NOMO-1 treated with DMSO at 0.1 percent for 48 hours (cell line): ENCODE results near the gene DNAAF9.
"Not testable (repeated sequence)": the region's sequence is repeated elsewhere in the genome, so short reads cannot be mapped to it uniquely, and the experiment has no call there.

Experiments
- DNase-seq: peaks from one replicate; lab custom pipeline; 2025; ENCODE audit not compliant: unreplicated experiment; lab: John Stamatoyannopoulos, UW

The DNAAF9 gene

GRCh38 chr20:3407040-3407770 lies at the start of gene DNAAF9:
DNAAF9 (minus strand) TSS chr20:3407669; CDS start chr20:3407557, 112 bp downstream.
- DNase-seq = peak; percentile 59

GRCh38 chr20:3456648-3457047 lies 49.2 kb upstream of the DNAAF9 start:
- no peak for DNase-seq

GRCh38 chr20:3454831-3455230 lies 47.4 kb upstream of the DNAAF9 start:
- DNase-seq = no peak

DNA sequence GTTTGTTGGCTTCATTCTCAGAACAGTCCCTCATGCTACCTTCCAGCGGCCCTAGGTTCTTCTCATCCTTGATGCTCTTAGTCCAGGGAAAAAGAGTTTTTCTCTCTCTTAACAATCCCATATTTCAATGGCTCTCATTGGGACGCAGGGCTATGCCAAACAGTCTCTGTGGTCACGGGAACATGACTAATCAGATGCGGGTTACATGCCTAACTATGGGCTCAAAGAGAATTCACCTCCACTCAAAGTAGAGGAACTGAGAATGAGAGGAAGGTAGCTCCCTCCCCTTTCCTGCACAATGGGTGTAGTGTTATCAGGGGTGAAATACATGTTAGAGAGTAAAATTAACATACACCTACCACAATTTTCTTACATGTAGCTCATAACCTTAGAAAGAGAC lies 45.2 kb upstream of the DNAAF9 start:
- DNase-seq = peak; percentile 57

DNA sequence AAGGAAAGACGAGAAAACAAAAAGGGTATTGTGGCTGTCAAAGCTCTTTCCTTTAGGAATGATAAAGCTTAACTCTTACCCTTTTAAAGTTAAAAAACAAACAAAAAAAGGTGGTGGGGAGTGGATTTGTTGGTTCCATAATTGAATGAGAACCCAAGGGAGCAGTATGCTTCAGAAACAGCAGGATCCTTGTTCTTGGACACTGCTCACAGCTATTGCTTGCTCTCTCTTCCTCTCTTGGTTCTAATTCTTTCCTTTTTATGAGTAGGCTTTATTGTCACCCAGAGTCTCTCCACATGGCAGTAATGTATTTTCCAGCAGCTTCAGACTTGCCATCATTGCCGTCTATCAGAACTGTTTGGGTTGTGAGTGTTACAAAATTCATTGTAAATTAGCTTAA lies 44.7 kb upstream of the DNAAF9 start:
- no peak for DNase-seq

DNA sequence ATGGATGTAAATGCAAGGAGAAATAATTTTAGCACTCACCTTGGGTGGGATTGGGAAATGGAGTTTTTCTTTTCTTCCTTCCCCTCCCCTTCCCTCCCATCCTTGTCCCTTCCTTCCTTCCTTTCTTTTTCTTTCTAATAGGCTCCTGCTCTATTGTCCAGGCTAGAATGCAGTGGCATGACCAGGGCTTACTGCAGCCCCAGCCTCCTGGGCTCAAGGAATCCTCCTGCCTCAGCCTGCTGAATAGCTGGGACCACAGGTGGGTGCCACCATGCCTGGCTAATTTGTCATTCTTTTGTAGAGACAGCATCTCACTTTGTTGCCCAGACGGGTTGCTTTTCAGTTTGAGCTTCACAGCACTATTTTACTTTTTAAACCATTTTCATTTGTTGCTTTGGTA lies 41.9 kb upstream of the DNAAF9 start:
- DNase-seq = no peak

GRCh38 chr20:3447321-3447720 lies 39.9 kb upstream of the DNAAF9 start:
- DNase-seq = peak; percentile 66

DNA sequence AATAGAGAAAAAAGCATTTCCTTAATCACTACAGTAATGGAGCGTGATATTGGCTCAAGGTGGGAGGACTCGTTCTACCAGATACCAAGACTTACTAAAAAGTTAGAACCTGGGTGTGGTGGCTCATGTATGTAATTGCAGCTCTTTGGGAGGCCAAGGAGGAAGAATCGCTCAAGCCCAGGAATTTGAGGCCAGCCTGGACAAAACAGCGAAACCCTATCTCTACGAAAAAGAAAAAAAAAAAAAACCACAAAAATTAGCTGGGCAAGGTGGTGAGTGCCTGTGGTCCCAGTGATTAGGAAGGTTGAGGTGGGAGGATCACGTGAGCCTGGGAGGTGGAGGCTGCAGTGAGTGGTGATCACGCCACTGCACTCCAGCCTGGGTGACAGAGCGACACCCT lies 39.3 kb upstream of the DNAAF9 start:
- no peak for DNase-seq

DNA sequence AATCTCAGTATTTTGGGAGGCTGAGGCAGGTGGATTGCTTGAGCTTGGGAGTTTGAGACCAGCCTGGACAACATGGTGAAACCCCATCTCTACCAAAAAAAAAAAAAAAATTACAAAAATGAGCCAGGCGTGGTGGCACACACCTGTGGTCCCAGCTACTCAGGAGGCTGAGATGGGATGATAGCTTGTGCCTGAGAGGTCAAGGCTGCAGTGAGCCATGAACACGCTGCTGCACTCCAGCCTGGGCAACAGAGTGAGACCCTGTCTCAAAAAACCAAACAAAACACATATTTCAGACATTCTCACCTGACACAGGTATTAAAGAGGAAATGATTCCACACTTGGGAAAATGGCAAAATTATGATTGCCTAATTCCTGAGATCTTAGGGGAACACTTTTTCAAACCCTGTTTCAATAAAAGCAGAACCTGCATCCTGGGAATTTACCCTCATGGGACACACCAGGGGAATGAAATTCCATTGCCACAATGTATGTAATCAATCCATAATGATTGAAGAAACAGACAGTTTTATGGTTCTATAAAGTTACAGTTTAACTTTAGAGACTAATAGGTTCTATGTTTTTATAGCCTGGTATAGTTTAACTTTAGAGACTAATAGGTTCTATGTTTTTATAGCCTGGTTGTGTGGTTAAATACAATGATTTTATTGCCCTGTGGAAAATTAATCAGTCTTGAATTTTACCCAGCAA lies 29.6 kb upstream of the DNAAF9 start:
- DNase-seq = no peak

DNA sequence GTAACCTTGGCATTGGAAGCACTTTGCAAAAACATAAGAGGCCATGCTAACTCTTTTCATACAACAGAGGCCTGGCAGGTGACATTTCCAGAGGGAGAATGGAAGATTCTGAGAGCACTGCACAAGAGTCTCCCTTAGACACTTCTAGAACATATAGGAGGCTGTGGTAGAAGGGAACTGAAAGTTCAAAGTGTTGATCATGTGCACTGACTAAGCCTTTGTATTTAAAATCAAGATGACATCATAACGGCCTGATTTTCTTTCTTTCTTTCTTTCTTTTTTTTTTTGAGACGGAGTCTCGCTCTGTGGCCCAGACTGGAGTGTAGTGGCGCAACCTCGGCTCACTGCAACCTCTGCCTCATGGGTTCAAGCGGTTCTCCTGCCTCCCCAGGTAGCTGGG lies 26.8 kb upstream of the DNAAF9 start:
- DNase-seq = peak; percentile 63

DNA sequence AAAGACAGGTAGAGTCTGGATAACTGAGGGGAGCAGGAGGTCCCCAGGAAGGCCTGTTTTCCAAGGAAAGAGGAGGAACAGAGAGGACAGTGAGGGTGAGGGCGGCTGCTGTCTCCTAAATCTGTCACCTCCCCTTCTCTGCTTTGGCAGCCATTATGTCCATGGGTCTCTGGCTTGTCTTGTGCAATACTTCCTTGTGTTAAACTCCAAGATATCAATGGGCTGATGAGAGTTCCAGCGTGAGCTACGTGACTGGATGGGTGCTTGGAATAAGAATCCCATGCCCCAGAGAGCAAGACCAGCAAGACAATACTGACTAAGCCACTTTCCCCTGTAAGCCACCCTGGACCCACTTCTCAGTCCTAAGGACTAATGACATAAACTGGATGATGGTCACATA lies 26.3 kb upstream of the DNAAF9 start:
- DNase-seq = no peak

DNA sequence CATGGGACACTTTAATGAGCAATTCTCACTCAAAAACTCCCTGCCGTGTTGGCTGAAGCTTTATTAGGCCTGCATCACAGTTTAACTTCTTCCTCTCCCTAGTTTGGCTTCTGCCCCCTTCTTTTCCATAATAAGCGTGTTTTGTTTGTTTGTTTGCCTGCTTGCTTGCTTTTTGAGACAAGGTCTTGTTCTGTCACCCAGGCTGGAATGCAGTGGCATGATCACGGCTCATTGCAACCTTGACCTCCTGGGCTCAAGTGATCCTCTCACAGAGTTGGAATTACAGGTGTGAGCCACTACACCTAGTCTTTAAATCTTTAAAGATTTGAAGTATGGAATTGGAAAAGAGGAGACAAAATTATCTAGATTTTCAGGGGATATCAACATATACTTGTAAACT lies 25.4 kb upstream of the DNAAF9 start:
- DNase-seq = no peak

DNA sequence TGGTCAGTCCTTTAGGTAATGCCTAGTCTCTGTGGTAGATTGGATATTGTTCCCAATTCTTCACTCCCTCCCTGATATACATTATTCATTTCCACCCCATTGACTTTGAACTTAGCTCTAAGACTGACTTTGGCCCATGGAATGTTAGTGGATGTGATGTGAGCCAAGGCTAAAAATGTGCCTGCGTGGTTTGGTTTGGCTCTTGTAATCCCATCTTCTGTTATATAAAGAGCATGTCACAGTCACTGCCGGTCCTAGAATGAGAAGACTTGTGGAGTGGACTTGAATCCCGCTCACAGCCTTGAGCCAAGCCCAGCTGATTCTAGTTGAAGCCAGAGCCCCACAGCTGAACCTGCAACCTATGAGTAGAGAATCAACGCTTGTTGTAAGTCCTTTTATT lies 23.6 kb upstream of the DNAAF9 start:
- no peak for DNase-seq

GRCh38 chr20:3430376-3431069 lies 23.1 kb upstream of the DNAAF9 start:
- peak; percentile 93 for DNase-seq

- DNase-seq = not testable (repeated sequence)
Measured at GRCh38 chr20:3426766-3427165, 19.3 kb upstream of the DNAAF9 start.

- peak; percentile 9 for DNase-seq
Measured at GRCh38 chr20:3423126-3423525, 15.7 kb upstream of the DNAAF9 start.

GRCh38 chr20:3421985-3422384 lies 14.5 kb upstream of the DNAAF9 start:
- no peak for DNase-seq

GRCh38 chr20:3420211-3420707 lies 12.8 kb upstream of the DNAAF9 start:
- peak; percentile 97 for DNase-seq

- DNase-seq = not testable (repeated sequence)
Measured at GRCh38 chr20:3418161-3418560, 10.7 kb upstream of the DNAAF9 start.

DNA sequence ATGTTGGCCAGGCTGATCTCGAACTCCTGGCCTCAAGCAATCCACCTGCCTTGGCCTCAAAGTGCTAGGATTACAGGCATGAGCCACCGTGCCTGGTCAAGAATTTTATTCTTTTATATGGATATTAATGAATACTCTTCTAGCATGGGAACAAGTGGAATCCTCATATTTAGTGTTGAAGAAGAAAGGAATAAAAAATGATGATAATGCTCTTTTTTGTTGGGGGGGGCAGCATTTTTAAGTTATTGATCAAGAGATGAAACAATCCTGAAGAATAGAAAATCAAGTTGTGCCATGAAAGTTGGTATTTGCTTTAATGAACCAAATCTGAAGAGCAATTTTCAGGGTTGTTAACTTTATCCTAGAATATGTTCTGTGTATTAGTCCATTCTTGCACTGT lies 6.7 kb upstream of the DNAAF9 start:
- no peak for DNase-seq

DNA sequence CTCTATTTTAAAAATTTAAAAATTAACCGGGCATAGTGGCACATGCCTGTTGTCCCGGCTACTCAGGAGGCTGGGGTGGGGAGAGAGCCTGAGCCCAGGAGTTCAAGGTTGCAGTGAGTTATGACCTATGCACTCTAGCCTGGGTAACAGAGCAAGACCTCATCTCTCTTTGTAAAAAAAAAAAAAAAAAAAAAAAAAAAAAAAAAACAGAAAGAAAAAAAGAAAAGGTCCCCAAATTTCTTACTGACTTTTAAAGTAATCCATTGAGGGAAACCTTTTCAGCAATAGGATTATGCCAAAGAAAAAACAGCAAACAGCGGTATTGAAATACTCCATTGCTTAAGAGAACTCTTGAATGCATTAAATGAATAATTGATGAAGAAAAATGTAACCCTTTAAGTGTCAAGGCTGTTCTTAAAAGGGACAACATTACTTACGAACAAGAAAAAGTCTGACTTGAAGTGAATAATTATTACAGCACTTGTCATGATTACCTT lies 6.0 kb upstream of the DNAAF9 start:
- no peak for DNase-seq
